Glutamatergic neuron (in vitro differentiated cells): ENCODE measurements around the gene PXDN. TPM values are rescaled to one million over a fixed set of nuclear protein-coding genes. Genes with fewer than 3 reads are reported as not detected.

ENCODE experiments used
- DNase-seq: peaks from one replicate; pipeline ENCODE4 v3.0.0; 2022
- H3K27ac Mint-ChIP-seq: one replicate; pipeline ENCODE4 v1.8.0; 2020; ENCODE audit warnings: mild to moderate bottlenecking, mixed read lengths, inconsistent platforms; ENCODE audit not compliant: unreplicated experiment
- H3K27me3 Mint-ChIP-seq: one replicate; pipeline ENCODE4 v1.8.0; 2020; ENCODE audit warnings: mild to moderate bottlenecking, moderate library complexity, mixed read lengths, inconsistent platforms; ENCODE audit not compliant: unreplicated experiment
- H3K36me3 Mint-ChIP-seq: one replicate; pipeline ENCODE4 v1.8.0; 2020; ENCODE audit warnings: mild to moderate bottlenecking, mixed read lengths, inconsistent platforms; ENCODE audit not compliant: unreplicated experiment
- H3K4me1 Mint-ChIP-seq: one replicate; pipeline ENCODE4 v1.8.0; 2020; ENCODE audit warnings: mild to moderate bottlenecking, low read depth, mixed read lengths, inconsistent platforms; ENCODE audit not compliant: unreplicated experiment
- H3K4me3 Mint-ChIP-seq: one replicate; pipeline ENCODE4 v1.8.0; 2020; ENCODE audit warnings: mild to moderate bottlenecking, mixed read lengths, inconsistent platforms; ENCODE audit not compliant: unreplicated experiment
- H3K9me3 Mint-ChIP-seq: one replicate; pipeline ENCODE4 v1.8.0; 2020; ENCODE audit warnings: mild to moderate bottlenecking, moderate library complexity, mixed read lengths, inconsistent platforms; ENCODE audit not compliant: unreplicated experiment
- CTCF ChIP-seq: fragments of 200-600 bp; sonication (generic); IDR thresholded peaks from one replicate; pipeline ENCODE4 v1.5.0; 2021; ENCODE audit not compliant: partially characterized antibody, unreplicated experiment
- total RNA-seq: library from RNA; stranded (reverse); fragmentation: NEBNext Ultra II Directional; extraction: Animal tissue kit (Norgen Biotek cat#: 25700); gene quantifications from one replicate; pipeline ENCODE4 v1.2.1, GENCODE V29; 2021; ENCODE audit not compliant: unreplicated experiment

PXDN gene
- total RNA-seq, 1 donor from 2014 or later: 226 TPM

- H3K9me3 Mint-ChIP-seq: peaks cover 24% of the 10 kb centered on the region
- no peak for DNase-seq
- H3K4me1 Mint-ChIP-seq: peaks cover 24% of the 10 kb centered on the region
- H3K27me3 Mint-ChIP-seq: peaks cover 16% of the 10 kb centered on the region
- peaks cover 10% of the 10 kb centered on the region for H3K36me3 Mint-ChIP-seq
- TF ChIP-seq CTCF: no peak
- no peak overlapping the region for H3K27ac Mint-ChIP-seq
- no peak overlapping the region for H3K4me3 Mint-ChIP-seq
Observed at GRCh38 chr2:1750270-1750932, 6.1 kb upstream of the PXDN start.

- Mint-ChIP-seq H3K9me3 (peaks cover 24% of the 10 kb centered on the region), H3K27me3 (peaks cover 19% of the 10 kb centered on the region), H3K36me3 (peaks cover 6% of the 10 kb centered on the region), H3K27ac (no peak overlapping the region), H3K4me3 (no peak overlapping the region), H3K4me1 (peaks cover 24% of the 10 kb centered on the region)
- DNase-seq: no peak
- TF ChIP-seq CTCF: no peak
Observed at GRCh38 chr2:1749489-1750119, 5.3 kb upstream of the PXDN start.

GRCh38 chr2:1748741-1749488, 4.6 kb upstream of the PXDN start:
- H3K27me3 Mint-ChIP-seq: peaks cover 19% of the 10 kb centered on the region
- DNase-seq: no peak
- H3K4me1 Mint-ChIP-seq: peaks cover 24% of the 10 kb centered on the region
- no peak overlapping the region for H3K4me3 Mint-ChIP-seq
- H3K36me3 Mint-ChIP-seq: peaks cover 6% of the 10 kb centered on the region
- TF ChIP-seq CTCF: no peak
- H3K27ac Mint-ChIP-seq: no peak overlapping the region
- peaks cover 19% of the 10 kb centered on the region for H3K9me3 Mint-ChIP-seq

GRCh38 chr2:1748176-1748740, 3.9 kb upstream of the PXDN start:
- peaks cover 19% of the 10 kb centered on the region for H3K27me3 Mint-ChIP-seq
- peaks cover 24% of the 10 kb centered on the region for H3K4me1 Mint-ChIP-seq

More at GRCh38 chr2:1748176-1748740, 3.9 kb upstream of the PXDN start:
- no peak overlapping the region for H3K4me3 Mint-ChIP-seq
- H3K36me3 Mint-ChIP-seq: peaks cover 6% of the 10 kb centered on the region
- DNase-seq: no peak
- no peak overlapping the region for H3K27ac Mint-ChIP-seq
- H3K9me3 Mint-ChIP-seq: peaks cover 18% of the 10 kb centered on the region
- no peak for TF ChIP-seq CTCF
